Measurements from ENCODE around the gene NFIA. TPM values are rescaled to one million over a fixed set of nuclear protein-coding genes. Genes with fewer than 3 reads are reported as not detected.
A peak's percentile ranks its signal among the peaks of the same experiment; 100 is the strongest.

The NFIA gene
- total RNA-seq, 1 donor from 2014 or later, result 9.3 TPM

GRCh38 chr1:61182049-61182448, 99.7 kb downstream of the NFIA start:
- peak; percentile 45 for DNase-seq (ENCODE audit: low read depth, low spot score)

GRCh38 chr1:61182480-61182879, 100.1 kb downstream of the NFIA start:
- DNase-seq (ENCODE audit: low read depth, low spot score), result no peak

DNA sequence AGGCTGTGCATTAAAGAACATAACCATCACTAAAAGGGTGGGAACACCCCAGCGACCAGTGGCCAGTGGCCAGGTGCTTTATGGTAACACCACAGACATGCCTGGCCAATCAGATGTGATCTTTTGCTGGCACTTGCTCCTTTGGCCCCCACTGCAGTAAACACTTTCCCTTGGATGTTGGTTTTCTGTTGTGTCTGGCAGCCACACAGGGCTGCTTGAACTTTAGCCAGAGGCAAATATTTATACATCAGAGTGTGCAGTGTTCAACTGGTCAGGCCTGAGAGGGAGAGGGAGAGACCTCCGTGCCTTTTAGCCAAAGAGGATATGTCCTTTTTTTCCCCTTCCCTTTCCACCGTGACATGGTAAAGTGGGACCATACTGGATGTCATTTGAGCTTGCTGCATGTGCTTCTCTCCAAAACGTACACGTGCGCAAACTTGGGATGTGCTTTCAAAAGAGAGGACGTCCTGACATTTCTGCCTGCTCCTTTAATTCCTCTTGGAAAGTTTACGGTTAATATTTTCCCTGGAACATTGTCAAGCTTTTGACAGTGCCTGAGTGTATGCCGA, 101.2 kb downstream of the NFIA start:
- DNase-seq (ENCODE audit: low read depth, low spot score), result no peak

DNA sequence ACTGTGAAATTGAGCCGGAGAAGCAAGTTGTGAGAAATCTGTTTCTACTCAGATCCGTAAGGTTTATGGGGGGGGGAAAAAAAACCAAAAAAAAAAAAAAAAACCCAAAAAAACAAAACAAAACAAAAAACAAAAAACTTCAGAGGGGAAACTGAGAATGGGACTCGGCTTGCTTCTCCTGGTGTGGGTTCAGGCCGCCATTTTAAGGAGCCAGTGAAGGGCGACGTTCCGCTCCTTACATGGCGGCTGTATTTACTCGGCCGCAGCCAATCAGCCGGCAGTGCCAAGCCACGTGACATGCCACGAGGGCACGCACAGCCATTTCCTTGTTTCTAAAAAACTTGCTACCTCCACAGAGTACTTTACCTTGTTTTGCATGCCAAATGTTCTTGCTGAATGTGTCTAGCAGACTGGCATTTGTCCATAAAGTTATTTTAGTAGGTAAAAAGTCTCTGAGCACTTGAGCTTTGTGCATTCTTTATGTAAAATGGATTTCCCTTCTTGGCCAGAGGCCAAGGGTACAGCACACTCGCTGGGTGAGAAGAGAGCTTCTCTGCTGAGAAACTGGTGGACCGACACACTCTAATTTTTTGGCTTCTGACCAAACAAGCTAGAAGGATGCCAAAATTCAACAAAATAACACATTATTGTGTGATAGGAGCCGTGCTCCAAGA, 101.8 kb downstream of the NFIA start:
- peak; percentile 82 for DNase-seq (ENCODE audit: low read depth, low spot score)

GRCh38 chr1:61184714-61185106, 102.3 kb downstream of the NFIA start:
- no peak for DNase-seq (ENCODE audit: low read depth, low spot score)

GRCh38 chr1:61186753-61187152, 104.4 kb downstream of the NFIA start:
- no peak for DNase-seq (ENCODE audit: low read depth, low spot score)

DNA sequence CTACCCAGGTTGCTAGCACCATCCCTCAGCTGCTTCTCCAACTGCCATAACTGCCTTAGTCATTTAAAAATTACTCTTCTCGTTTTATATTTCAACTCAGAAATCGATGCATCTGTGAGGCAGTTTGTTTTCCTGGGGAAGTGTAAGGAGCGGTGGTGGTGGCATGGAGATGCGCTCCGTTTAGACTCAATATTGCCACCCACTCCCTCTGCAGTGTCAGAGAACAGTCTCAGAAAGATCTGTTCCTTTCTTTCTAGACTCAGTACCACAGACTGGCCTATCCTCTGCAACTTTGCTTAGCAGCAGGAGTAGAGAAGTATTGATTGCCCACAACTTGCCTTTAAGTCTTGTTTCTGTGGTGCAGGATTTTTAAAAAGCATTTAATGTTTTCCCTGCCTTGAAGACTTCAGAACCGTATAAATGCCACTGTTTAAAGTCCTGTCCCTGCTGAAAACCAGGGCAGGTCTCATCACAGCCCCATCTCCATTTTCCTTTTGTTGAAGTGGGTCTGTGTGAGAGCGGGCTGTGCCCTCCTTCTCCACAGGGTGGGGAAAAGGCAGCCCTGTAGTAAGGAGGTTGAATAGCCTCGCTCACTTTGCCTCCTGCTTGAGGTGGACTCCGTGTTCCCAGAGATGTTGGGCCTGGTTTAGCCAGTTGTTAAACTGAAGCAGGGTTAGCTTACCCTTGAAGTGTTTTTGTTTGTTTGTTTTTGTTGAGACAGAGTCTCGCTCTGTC, 105.2 kb downstream of the NFIA start:
- no peak for DNase-seq (ENCODE audit: low read depth, low spot score)

- no peak for DNase-seq (ENCODE audit: low read depth, low spot score)
Measured at GRCh38 chr1:61190153-61190552, 107.8 kb downstream of the NFIA start.

- no peak for DNase-seq (ENCODE audit: low read depth, low spot score)
Measured at GRCh38 chr1:61190618-61191432, 108.5 kb downstream of the NFIA start.

GRCh38 chr1:61191433-61191720, 109.0 kb downstream of the NFIA start:
- no peak for DNase-seq (ENCODE audit: low read depth, low spot score)

DNA sequence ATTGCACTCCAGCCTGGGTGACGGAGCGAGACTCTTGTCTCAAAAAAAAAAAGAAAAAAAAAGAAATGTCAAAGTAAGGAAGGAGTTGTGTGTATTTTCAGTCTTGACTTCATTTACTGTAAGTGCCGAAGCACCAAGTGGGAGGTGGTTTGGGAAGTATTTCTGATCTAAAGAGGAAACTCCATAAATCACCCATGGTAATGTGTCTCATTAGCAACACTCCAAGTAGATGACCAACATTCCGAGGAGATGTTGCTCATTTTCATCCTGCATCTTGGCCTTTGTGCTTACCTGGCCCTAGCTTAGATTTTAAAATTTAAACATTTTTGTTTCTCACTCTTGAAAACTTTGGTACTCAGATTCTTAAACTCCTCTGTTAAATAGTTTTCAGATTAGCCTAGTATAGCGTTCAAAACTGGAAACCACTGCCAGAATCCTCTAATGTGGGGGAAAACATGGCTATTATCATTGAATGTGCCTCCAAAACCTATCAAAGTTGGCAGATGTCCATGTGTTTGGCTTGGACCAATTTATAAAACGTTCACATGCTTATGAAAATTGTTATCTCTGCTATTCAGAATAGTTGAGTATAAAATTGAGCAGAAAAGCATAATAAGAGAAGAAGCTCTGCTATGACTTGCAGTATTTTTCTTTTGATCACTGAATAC, 110.4 kb downstream of the NFIA start:
- no peak for DNase-seq (ENCODE audit: low read depth, low spot score)

DNA sequence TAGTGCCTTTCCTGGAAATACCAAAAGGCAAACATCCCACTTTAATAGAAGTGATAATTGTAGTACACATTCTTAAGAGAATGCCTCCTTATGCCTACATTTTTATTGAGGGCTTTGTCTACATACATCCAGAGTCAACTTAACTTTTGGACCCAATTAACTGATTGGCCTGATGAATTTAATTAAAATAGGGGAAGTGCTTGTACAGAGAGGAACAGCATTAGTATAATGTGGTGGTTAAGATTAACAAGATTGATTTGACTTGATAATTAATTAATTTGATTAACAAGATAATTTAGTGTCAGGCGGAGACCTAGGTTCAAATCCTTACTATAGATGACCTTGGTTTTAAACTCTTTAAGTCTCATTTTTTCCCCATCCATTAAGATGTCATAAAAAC, 111.4 kb downstream of the NFIA start:
- no peak for DNase-seq (ENCODE audit: low read depth, low spot score)

- DNase-seq (ENCODE audit: low read depth, low spot score), result no peak
Measured at GRCh38 chr1:61198554-61198953, 116.2 kb downstream of the NFIA start.

DNA sequence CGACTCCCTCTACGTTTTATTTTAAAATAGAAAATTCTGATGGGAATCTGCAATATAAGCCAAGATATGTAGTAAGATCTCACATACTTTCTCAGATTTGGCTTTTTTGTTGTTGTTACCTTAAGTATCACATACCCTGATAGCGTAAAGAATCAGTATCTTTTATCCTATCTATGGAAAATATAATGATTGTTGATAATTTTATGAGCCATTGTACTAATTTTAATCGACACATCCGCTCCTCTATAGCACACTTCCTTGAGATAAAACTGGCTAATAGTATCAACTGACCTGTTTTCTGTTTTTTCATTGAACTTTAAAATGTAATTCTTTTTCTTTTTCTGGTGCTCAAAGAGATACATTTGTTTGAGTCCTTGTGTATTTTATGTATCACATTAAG, 118.7 kb downstream of the NFIA start:
- DNase-seq (ENCODE audit: low read depth, low spot score), result no peak

GRCh38 chr1:61202854-61203598, 120.7 kb downstream of the NFIA start:
- no peak for DNase-seq (ENCODE audit: low read depth, low spot score)

DNA sequence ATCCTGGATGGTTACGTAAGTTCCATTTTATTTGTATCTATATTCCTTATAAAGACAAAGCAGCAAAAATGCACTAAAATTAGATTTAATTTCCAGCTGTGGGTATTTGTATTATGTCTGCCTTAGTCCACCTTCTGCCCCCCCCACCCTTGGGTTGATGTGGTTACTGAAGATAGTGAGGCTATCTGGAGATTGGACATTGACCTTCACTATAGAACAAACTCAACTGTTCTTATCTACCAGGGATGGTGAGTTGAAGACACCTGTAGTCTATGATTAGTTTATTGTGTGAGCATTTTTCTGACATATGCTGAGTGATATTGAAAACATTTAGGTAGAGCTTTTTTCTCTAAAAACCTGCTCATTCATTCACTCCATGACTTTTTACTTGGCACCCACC, 122.2 kb downstream of the NFIA start:
- DNase-seq (ENCODE audit: low read depth, low spot score), result no peak

DNA sequence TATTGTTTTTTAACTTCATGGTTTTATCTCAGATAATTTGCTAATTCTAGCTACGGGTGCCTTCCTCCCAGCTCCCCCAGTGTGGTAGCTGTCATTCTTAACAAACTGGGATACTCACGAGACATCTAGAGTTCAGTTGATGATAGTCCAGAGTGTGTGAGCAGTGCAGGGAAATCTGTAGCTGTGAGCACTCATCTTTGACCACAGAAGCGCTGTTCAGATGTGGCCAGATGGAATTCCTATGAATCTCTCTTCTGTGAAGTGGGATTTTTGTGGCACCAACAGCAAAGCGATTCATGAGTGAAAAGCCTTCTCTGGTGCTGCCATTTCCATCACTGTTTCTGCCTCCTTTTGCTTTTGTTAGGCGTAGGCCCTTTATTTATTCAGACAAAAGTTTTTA, 125.1 kb downstream of the NFIA start:
- no peak for DNase-seq (ENCODE audit: low read depth, low spot score)

DNA sequence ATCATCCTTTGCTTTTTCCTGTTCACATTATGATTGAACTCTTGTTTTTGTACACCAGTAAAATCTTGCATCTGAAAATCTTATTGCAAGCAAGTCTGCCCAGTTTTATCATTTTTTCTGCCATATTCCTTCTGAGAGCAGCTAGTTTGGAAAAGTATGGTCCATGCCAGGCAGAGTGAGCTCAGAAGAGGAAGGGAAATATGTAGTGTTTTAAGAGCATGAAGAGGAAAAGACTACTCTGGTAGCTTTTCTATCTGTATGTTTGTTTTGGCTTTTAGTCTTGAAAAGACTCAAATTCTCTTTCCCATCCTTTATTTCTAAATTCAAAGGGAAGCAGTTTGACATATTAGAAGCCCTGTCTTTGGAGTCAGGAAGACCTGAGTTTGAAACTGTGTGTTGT, 125.8 kb downstream of the NFIA start:
- no peak for DNase-seq (ENCODE audit: low read depth, low spot score)

DNA sequence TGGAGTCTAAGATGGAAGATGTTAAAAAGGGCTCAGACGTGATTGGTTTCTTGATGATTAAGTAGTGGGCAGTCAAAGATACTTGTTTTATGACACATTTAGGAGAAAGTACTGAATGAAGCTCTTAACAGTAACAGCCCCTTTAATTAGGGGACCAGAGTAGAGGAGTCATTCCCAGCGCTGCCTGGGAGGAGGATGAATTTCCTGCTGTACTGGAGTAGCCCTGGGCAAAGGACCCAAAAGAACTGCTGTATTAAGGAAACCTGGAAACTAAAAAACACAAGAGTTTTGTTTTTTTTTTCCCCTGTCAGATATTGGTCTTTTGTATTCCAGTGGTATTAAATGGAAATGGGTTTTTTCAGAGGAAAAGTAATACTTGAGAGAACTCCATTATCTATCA, 126.5 kb downstream of the NFIA start:
- DNase-seq (ENCODE audit: low read depth, low spot score), result no peak

DNA sequence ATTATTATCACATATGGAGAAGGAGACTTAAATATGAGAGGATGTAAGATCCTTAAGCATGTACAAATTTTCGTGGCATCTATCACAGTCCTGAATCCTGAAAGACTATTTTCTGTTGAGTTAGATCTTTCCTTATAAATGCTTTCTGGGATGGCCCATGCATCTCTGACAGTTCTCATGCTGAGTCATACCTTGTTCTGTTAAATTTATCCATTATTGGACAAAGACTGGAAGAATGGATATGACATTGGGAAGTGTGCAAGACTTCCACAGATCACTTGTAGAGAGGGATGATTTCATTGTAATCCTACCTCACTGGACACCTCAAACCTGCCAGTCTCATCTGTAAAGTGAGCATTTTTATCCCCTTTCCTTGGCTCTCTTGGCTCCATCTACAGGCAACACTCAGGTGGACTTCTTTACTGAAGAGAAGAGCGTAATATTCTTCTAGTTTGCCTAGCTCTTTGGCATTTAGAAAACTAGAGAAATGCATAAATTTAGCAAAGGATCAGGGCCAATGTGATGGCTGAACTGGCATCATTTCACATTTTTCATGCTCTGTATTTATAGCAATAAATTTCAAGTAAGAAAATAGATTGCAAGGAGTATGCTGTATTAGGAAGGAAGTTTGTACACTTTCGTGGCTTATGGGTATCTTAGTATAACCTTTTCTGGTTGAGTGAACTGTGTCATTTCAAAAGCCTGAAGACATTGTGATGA, 128.2 kb downstream of the NFIA start:
- no peak for DNase-seq (ENCODE audit: low read depth, low spot score)

Data from pulmonary artery endothelial cell (primary cell).